Type B pancreatic cell (in vitro differentiated cells): ENCODE measurements around the gene GPRC5B. TPM values are rescaled to one million over a fixed set of nuclear protein-coding genes. Genes with fewer than 3 reads are reported as not detected.

Experiments used
- DNase-seq: peaks from one replicate; pipeline ENCODE4 v3.0.0; 2021; ENCODE audit warnings: mixed read lengths; ENCODE audit not compliant: unreplicated experiment; ENCODE audit errors: extremely low spot score
- H3K27ac Mint-ChIP-seq: 2 replicates; pipeline ENCODE4 v1.8.0; 2021; ENCODE audit warnings: mild to moderate bottlenecking, mixed read lengths
- H3K27me3 Mint-ChIP-seq: 2 replicates; pipeline ENCODE4 v1.8.0; 2021; ENCODE audit warnings: mixed read lengths
- H3K36me3 Mint-ChIP-seq: 2 replicates; pipeline ENCODE4 v1.8.0; 2021; ENCODE audit warnings: mixed read lengths
- H3K4me1 Mint-ChIP-seq: one replicate; pipeline ENCODE4 v1.8.0; 2021; ENCODE audit warnings: mixed read lengths; ENCODE audit not compliant: unreplicated experiment
- H3K4me3 Mint-ChIP-seq: 2 replicates; pipeline ENCODE4 v1.8.0; 2021; ENCODE audit warnings: mild to moderate bottlenecking, mixed read lengths
- H3K9me3 Mint-ChIP-seq: 2 replicates; pipeline ENCODE4 v1.8.0; 2021; ENCODE audit warnings: mixed read lengths
- total RNA-seq: library from RNA; stranded (reverse); gene quantifications from 2 replicates; pipeline ENCODE4 v1.2.1, GENCODE V29; 2021; ENCODE audit warnings: low replicate concordance
- TF ChIP-seq, protein P1 (sequence below): fragments of 200-600 bp; sonication (generic); conservative IDR thresholded peaks from 2 replicates; pipeline ENCODE4 v1.5.0; 2021; ENCODE audit warnings: antibody characterized with exemption, mild to moderate bottlenecking

GPRC5B gene
- total RNA-seq, 1 donor from 2014 or later: 53.8 TPM

DNA sequence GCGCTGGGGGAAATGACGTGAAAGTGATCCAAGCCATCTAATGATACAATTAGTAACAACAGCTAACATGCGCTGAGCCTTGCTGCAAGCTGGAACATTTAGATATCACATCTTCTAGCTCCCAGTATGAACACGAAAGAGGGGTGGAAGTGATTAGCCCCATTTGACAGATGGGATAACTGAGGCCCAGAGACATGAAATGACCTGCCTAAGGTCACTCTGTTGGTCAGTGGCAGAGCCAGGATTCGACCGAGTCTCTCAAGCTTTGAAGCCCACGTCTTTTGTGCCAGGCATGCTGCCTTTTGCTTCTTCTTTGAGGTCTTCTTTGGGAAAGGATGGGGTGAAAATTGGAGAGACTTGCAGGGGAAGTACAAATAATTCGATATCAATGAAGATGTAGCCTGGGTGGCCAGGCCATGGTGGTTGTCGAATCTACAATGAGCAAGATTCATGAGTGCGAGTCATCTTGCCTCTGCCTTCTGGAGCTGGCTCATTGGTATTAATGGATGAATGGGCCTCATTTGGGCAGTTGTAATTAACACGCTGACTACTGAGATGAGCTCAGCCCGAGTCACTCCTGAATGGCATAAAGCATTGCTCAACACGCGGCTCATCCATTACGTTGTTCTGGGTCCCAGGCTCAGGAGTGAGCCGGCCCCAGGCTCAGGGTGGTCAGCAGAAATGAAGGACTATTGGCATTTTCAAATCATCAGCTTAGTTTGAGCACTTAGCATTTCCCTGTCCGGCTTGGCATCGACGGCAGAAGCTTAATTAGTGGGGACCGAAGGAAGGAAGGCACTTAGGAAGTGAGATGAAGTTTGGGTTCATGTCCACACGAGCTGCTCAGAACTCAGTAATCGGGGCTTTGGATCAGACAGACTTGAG lies 28.0 kb upstream of the GPRC5B start:
- DNase-seq: no peak
- no peak overlapping the region for H3K4me3 Mint-ChIP-seq
- peaks cover 5% of the 10 kb centered on the region for H3K27me3 Mint-ChIP-seq
- TF ChIP-seq, protein P1, sequence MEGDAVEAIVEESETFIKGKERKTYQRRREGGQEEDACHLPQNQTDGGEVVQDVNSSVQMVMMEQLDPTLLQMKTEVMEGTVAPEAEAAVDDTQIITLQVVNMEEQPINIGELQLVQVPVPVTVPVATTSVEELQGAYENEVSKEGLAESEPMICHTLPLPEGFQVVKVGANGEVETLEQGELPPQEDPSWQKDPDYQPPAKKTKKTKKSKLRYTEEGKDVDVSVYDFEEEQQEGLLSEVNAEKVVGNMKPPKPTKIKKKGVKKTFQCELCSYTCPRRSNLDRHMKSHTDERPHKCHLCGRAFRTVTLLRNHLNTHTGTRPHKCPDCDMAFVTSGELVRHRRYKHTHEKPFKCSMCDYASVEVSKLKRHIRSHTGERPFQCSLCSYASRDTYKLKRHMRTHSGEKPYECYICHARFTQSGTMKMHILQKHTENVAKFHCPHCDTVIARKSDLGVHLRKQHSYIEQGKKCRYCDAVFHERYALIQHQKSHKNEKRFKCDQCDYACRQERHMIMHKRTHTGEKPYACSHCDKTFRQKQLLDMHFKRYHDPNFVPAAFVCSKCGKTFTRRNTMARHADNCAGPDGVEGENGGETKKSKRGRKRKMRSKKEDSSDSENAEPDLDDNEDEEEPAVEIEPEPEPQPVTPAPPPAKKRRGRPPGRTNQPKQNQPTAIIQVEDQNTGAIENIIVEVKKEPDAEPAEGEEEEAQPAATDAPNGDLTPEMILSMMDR: no peak
- no peaks in the 10 kb centered on the region for H3K9me3 Mint-ChIP-seq
- no peaks in the 10 kb centered on the region for H3K36me3 Mint-ChIP-seq
- peaks cover under 1% of the 10 kb centered on the region for H3K4me1 Mint-ChIP-seq
- no peak overlapping the region for H3K27ac Mint-ChIP-seq

DNA sequence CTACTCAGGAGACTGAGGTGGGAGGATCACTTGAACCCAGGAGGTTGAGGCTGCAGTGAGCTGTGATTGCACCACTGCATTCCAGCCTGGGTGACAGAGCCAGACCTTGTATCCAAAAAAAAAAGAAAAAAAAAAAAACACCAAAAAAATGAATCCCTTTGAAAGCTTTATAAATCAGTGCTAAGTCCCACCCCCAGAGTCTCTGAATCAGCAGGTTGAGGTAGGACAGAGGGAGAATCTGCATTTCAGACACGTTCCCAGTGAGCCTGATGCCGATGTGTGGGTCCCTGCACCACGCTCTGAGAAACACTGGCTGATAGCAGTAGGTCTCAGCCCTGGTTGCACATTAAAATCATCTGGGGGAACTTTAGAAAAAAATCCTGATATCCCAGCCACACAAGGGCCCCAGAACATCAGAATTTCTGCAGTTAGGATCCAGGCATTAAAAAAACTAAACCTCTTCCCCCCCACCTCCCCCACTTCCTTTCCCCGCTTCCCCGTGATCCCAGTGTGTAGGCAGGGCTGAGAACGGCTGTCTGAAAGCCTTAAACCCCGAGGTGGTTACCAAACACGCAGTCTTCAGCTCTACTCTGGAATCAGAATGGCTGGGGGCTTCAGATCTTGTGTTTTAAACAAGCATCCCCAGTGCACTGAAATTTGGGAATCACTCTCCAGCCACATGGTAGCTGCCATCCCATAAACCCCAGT lies 27.3 kb upstream of the GPRC5B start:
- H3K4me1 Mint-ChIP-seq: peaks cover 6% of the 10 kb centered on the region
- H3K27ac Mint-ChIP-seq: no peak overlapping the region
- DNase-seq: no peak
- no peaks in the 10 kb centered on the region for H3K36me3 Mint-ChIP-seq
- H3K9me3 Mint-ChIP-seq: no peaks in the 10 kb centered on the region
- TF ChIP-seq, protein P1: no peak
- H3K27me3 Mint-ChIP-seq: peaks cover 13% of the 10 kb centered on the region
- H3K4me3 Mint-ChIP-seq: no peak overlapping the region

DNA sequence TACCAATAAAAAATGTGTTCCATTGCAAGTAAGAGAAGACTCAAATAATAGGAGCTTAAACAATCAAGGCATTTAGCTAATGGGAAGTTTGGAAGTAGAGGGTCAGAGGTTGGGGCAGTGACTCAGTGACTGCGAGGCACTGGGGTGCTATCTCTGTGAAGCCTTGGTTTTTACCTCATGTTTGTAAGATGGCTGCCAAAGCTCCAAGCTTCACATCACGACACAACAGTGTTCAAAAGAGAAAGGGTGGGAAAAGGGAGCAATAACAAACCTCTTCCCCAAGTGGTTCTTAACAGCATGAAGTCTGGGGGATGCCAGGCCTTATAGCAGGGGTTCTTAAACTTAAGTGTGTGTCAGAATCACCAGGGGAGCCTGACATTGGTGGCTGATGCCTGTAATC lies 26.6 kb upstream of the GPRC5B start:
- H3K36me3 Mint-ChIP-seq: no peaks in the 10 kb centered on the region
- no peaks in the 10 kb centered on the region for H3K9me3 Mint-ChIP-seq
- peaks cover 15% of the 10 kb centered on the region for H3K27me3 Mint-ChIP-seq
- no peak overlapping the region for H3K27ac Mint-ChIP-seq
- no peak overlapping the region for H3K4me3 Mint-ChIP-seq
- no peak for DNase-seq
- peaks cover 6% of the 10 kb centered on the region for H3K4me1 Mint-ChIP-seq
- TF ChIP-seq, protein P1: no peak

DNA sequence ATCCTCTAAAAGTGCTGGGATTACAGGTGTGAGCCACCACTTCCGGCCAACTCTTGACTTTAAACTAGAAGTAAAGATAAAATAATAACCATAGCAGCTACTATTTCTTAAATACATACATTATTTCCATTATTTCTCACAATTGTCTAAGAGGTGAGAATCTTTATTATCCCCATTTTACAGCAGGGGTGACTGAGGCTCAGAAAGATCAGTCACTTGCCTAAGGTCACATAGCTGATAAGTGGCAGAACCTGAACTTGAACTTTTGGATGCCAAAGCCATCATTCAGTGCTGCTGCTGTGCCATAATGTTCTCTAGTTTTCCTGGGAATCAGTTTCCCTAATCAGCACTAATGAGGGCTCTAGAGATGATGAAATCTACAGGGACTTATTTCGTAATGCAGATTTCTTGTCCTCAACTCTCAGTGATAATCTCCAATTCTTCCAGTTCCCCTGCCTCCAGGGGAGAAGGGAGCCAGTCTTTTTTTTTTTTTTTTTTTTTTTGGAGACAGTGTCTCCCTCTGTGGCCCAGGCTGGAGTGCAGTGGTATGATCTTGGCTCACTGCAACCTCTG lies 25.2 kb upstream of the GPRC5B start:
- TF ChIP-seq, protein P1: no peak
- Mint-ChIP-seq H3K27me3 (peaks cover 19% of the 10 kb centered on the region), H3K4me1 (peaks cover 6% of the 10 kb centered on the region), H3K4me3 (no peak overlapping the region), H3K9me3 (no peaks in the 10 kb centered on the region), H3K36me3 (no peaks in the 10 kb centered on the region), H3K27ac (no peak overlapping the region)
- no peak for DNase-seq

DNA sequence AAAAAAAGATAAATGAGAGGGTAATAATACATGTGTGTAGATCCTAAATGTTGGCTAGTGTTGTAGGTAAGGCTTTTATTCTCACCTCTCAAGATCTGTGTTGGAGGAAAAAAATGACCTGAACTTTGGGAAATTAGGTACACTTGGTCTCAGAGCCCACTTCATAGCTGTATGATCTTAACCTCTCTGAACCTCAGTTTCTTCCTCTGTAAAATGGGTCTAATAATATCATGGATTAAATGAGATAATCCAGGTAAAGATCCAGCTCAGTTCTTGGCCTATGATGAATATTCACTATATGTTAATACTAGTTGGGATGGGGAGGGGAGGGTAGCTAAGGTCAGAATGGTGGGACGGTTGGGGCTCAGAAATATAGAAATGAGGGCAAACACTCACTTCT lies 24.3 kb upstream of the GPRC5B start:
- TF ChIP-seq, protein P1: no peak
- H3K4me1 Mint-ChIP-seq: peaks cover 6% of the 10 kb centered on the region
- H3K27ac Mint-ChIP-seq: no peak overlapping the region
- H3K9me3 Mint-ChIP-seq: no peaks in the 10 kb centered on the region
- DNase-seq: no peak
- H3K4me3 Mint-ChIP-seq: no peak overlapping the region
- H3K36me3 Mint-ChIP-seq: no peaks in the 10 kb centered on the region
- H3K27me3 Mint-ChIP-seq: peaks cover 19% of the 10 kb centered on the region
